Measurements from ENCODE around the gene CELF4. TPM values are rescaled to one million over a fixed set of nuclear protein-coding genes. Genes with fewer than 3 reads are reported as not detected.

CELF4 gene
- total and polyA plus RNA-seq, 10 of the 15 experiments (the other 5 are each of a cell fraction or from before 2014, with no cell fraction given) = 0.03 to 0.32 TPM; not detected in 8

GRCh38 chr18:37388413-37388812, 177.2 kb downstream of the CELF4 start (continued):
- no peak for TF ChIP-seq HSF1 (IDR thresholded peaks at IDR 0.05; ENCODE audit: low read depth, low read length)
- no peak for TF ChIP-seq KDM1A (IDR thresholded peaks at IDR 0.05; ENCODE audit: borderline replicate concordance)
- TF ChIP-seq ZNF274 (IDR thresholded peaks at IDR 0.05; ENCODE audit: insufficient read depth, insufficient read length) = no peak
- TF ChIP-seq PKNOX1 (IDR thresholded peaks at IDR 0.05) = no peak

GRCh38 chr18:37385846-37386778, 179.5 kb downstream of the CELF4 start:
- Histone ChIP-seq H3K36me3 (ENCODE audit: control insufficient read depth in 2 of 2, insufficient read depth in 2 of 2, low read length in 1 of 2) (no peaks in the 10 kb centered on the region), H3K27ac (ENCODE audit: control insufficient read depth, insufficient read depth) (no peak overlapping the region), H3K4me2 (ENCODE audit: control insufficient read depth, insufficient read depth) (no peak overlapping the region), H3K79me2 (ENCODE audit: control insufficient read depth, insufficient read depth, low read length) (no peaks in the 10 kb centered on the region), H3K27me3 (replicated peaks in 1 of 2; ENCODE audit: control insufficient read depth in 2 of 2, insufficient read depth in 2 of 2, low read length in 1 of 2) (no peaks in the 10 kb centered on the region; a peak in 3 of 4 replicates), H3K4me3 (no peak overlapping the region), H3K4me1 (ENCODE audit: control insufficient read depth, insufficient read depth, low read length) (no peaks in the 10 kb centered on the region), H3K9me3 (replicated peaks; ENCODE audit: control insufficient read depth, insufficient read depth, low read length) (no peaks in the 10 kb centered on the region), H4K20me1 (ENCODE audit: control insufficient read depth, insufficient read depth) (no peaks in the 10 kb centered on the region), H3K9ac (ENCODE audit: control insufficient read depth, insufficient read depth, low read length) (no peak overlapping the region), H2AFZ (ENCODE audit: control insufficient read depth, low read depth, low read length) (no peak overlapping the region)
- in situ Hi-C loops (cut with MboI) = loop anchor here (5.0 kb wide), 1 partner anchor 91 kb away; no protein-coding TSS in a partner anchor
- ChIA-PET POLR2A (no interaction called here), RAD21 (ENCODE audit: unreplicated experiment) (interaction anchor here (1.0 kb wide), 1 partner anchor 153 kb away, joined by 4 read pairs; no protein-coding TSS in a partner anchor), SMC1A (ENCODE audit: uncharacterized antibody, unreplicated experiment) (interaction anchor here (1.5 kb wide), 1 partner anchor 89 kb away, joined by 4 read pairs; no protein-coding TSS in a partner anchor), CTCF (interaction anchor here (0.7 to 1.7 kb wide), 7 partner anchors 47 to 1651 kb away, joined by 3 to 5 read pairs (median 3); no protein-coding TSS in a partner anchor)
- FAIRE-seq (peak; percentile 83), DNase-seq (ENCODE audit: low read depth, low spot score) (no peak), ATAC-seq (peak; percentile 27; the same call in 1 of the 3 replicates)
- WGBS (ENCODE audit: insufficient coverage, insufficient replicate concordance, low lambda C conversion rate, missing lambda C conversion rate) = 35% methylated on average over 9 of the region's 9 CpGs
- intact Hi-C loops (cut with micrococcal nuclease; ENCODE audit: unreplicated experiment) = loop anchor here (1.0 to 5.0 kb wide), 3 partner anchors 56 to 152 kb away; no protein-coding TSS in a partner anchor
- BruUV-seq (replicated peaks) = no TSS peak
- TF ChIP-seq ESRRA (IDR thresholded peaks at IDR 0.05; ENCODE audit: low read length) (0 out of 2 replicates have a peak, but pooled peaks have one; percentile 22), RAD21 (IDR thresholded peaks at IDR 0.05; ENCODE audit: insufficient read depth, low read depth, low read length) (peak; percentile 75), CTCF (IDR thresholded peaks at IDR 0.05 in 2 of 3, conservative IDR thresholded peaks at IDR 0.05 in 1 of 3; ENCODE audit: control insufficient read depth in 2 of 3, extremely low read depth in 1 of 3, insufficient read depth in 1 of 3, low read depth in 3 of 3, low read length in 3 of 3) (peak; percentile 49 to 64 (median 53)), SMAD1 (IDR thresholded peaks at IDR 0.05; ENCODE audit: low read depth, partially characterized antibody) (no peak), TAF1 (IDR thresholded peaks at IDR 0.05; ENCODE audit: borderline replicate concordance, low read depth, low read length) (no peak), SMC3 (IDR thresholded peaks at IDR 0.05; ENCODE audit: borderline replicate concordance, low read length) (peak; percentile 72; the same call in 1 of the 2 replicates)

Measured in GM12878 (cell line).